Osteoblast (primary cell): Measurements from ENCODE around the gene APCDD1. TPM values are rescaled to one million over a fixed set of nuclear protein-coding genes. Genes with fewer than 3 reads are reported as not detected.

Experiments
- DNase-seq: peaks from one replicate; pipeline ENCODE4 v3.0.0; 2011; ENCODE audit warnings: low spot score, mixed read lengths; ENCODE audit not compliant: insufficient read length; ENCODE audit errors: missing footprints
- H2AFZ ChIP-seq: 2 replicates; pipeline ENCODE4 v1.6.0; 2011; ENCODE audit warnings: mild to moderate bottlenecking, low read length
- H3K27ac ChIP-seq: 2 replicates; pipeline ENCODE4 v1.5.1; 2011; ENCODE audit warnings: mild to moderate bottlenecking, low read depth, low read length, moderate library complexity
- H3K27me3 ChIP-seq: 2 replicates; pipeline ENCODE4 v1.6.0; 2012; ENCODE audit warnings: mild to moderate bottlenecking, control low read depth, inconsistent platforms, low read length, moderate library complexity; ENCODE audit not compliant: insufficient read depth
- H3K36me3 ChIP-seq: 2 replicates; pipeline ENCODE4 v1.5.1; 2011; ENCODE audit warnings: mild to moderate bottlenecking, low read length, control low read depth, moderate library complexity; ENCODE audit not compliant: insufficient read depth
- H3K4me1 ChIP-seq: 2 replicates; pipeline ENCODE4 v1.5.1; 2011; ENCODE audit warnings: mild to moderate bottlenecking, low read length, control low read depth, moderate library complexity; ENCODE audit not compliant: insufficient read depth
- H3K4me2 ChIP-seq: 2 replicates; pipeline ENCODE4 v1.6.0; 2011; ENCODE audit warnings: mild to moderate bottlenecking, low read length; ENCODE audit not compliant: insufficient read depth
- H3K4me3 ChIP-seq: fragments of 200-600 bp; sonication (generic); 3 replicates; pipeline ENCODE4 v1.5.1; 2012; ENCODE audit warnings: mild to moderate bottlenecking, low read length, inconsistent platforms; ENCODE audit not compliant: insufficient read depth
- H3K79me2 ChIP-seq: 2 replicates; pipeline ENCODE4 v1.6.0; 2012; ENCODE audit warnings: mild to moderate bottlenecking, low read length, control low read depth, inconsistent platforms; ENCODE audit not compliant: insufficient read depth
- H3K9me3 ChIP-seq: 2 replicates; pipeline ENCODE4 v1.5.1; 2011; ENCODE audit warnings: low read depth, low read length, control low read depth
- H4K20me1 ChIP-seq: 2 replicates; pipeline ENCODE4 v1.6.0; 2012; ENCODE audit warnings: mild to moderate bottlenecking, low read length, control low read depth; ENCODE audit not compliant: insufficient read depth
- CTCF ChIP-seq: IDR thresholded peaks from 2 replicates; pipeline ENCODE4 v1.5.1; 2011; ENCODE audit warnings: mild to moderate bottlenecking, low read depth, low read length, moderate library complexity; ENCODE audit errors: extremely low read depth
- total RNA-seq: library from RNA; depleted of rRNA; stranded (reverse); fragments of >200 nt; gene quantifications from 2 replicates; pipeline ENCODE4 v1.2.3, GENCODE V29; 2012

APCDD1 gene
- total RNA-seq, 1 donor, result 3.3 TPM

- TF ChIP-seq CTCF, result no peak
- H3K79me2 ChIP-seq, result peaks cover 47% of the 10 kb centered on the region
These were observed 71.5 kb downstream of the APCDD1 start, which contains the start of gene NAPG for GRCh38 chr18:10525697-10526560. TSS of gene NAPG (plus strand) at chr18:10526027. CDS start at chr18:10526103, 76 bp downstream.

DNA sequence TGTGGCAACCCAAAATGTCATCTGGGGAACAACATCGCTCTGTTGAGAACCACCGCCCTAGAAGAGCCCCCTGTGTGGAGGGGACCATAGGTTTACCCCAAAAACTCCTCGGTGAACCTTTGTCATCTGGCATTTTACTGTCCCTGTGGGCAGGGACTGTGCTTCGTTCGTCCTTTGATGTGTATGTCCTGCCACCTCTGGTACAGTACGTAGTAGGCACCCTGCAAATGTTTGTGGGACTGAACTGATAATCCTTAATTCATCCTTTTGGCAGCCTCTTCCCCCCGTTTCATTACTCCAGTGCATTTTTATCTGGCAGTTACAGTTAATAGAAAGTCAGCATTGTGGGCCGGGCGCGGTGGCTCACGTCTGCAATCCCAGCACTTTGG lies 72.1 kb downstream of the APCDD1 start:
- H3K4me2 ChIP-seq, result peak overlapping the region; percentile 99
- H3K27me3 ChIP-seq, result no peaks in the 10 kb centered on the region
- no peaks in the 10 kb centered on the region for H3K9me3 ChIP-seq
- peak overlapping the region; percentile 90 for H3K27ac ChIP-seq
- peaks cover 52% of the 10 kb centered on the region for H3K79me2 ChIP-seq
- H4K20me1 ChIP-seq, result peaks cover 36% of the 10 kb centered on the region
- no peaks in the 10 kb centered on the region for H3K36me3 ChIP-seq
- DNase-seq, result no peak
- TF ChIP-seq CTCF, result no peak
- H3K4me1 ChIP-seq, result peaks cover 18% of the 10 kb centered on the region
- H3K4me3 ChIP-seq, result peak overlapping the region; percentile 99
- H2AFZ ChIP-seq, result peak overlapping the region; percentile 82

More at GRCh38 chr18:10525697-10526560, 71.5 kb downstream of the APCDD1 start, which contains the start of gene NAPG:
- DNase-seq, result peak; percentile 95
- Histone ChIP-seq H3K4me2 (peak within 1 kb of the TSS; percentile 99), H3K4me1 (peaks cover 18% of the 10 kb centered on the region), H3K36me3 (no peaks in the 10 kb centered on the region), H3K4me3 (peak within 1 kb of the TSS; percentile 99), H3K27ac (peak within 1 kb of the TSS; percentile 90), H4K20me1 (peaks cover 35% of the 10 kb centered on the region), H3K27me3 (no peaks in the 10 kb centered on the region), H2AFZ (peak within 1 kb of the TSS; percentile 92), H3K9me3 (no peaks in the 10 kb centered on the region)

DNA sequence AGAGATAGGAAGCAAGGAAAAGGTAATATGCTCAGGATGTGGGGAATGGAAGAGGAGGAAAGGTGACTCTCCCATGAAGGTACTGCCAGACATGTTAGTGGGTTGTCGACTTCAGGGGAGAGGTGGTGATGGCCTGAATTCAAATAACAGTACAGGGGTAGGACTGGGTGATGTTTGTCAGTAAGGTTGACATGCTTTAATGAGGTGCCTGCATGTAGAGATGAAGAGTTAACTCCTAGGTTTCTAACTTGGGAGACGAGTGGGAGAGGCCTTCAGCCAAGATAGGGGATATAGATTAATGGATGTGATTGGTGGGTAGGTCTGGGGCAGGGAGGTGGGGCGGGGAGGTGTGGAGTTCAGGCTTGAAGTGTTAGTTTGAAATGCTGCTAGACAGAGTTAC lies 74.0 kb downstream of the APCDD1 start:
- no peak overlapping the region for H2AFZ ChIP-seq
- H3K4me2 ChIP-seq, result no peak overlapping the region
- no peaks in the 10 kb centered on the region for H3K27me3 ChIP-seq
- H3K27ac ChIP-seq, result no peak overlapping the region
- no peak for TF ChIP-seq CTCF
- H3K4me3 ChIP-seq, result no peak overlapping the region
- H3K36me3 ChIP-seq, result no peaks in the 10 kb centered on the region
- peaks cover 69% of the 10 kb centered on the region for H3K79me2 ChIP-seq
- H3K9me3 ChIP-seq, result no peaks in the 10 kb centered on the region
- peaks cover 36% of the 10 kb centered on the region for H4K20me1 ChIP-seq
- H3K4me1 ChIP-seq, result peaks cover 18% of the 10 kb centered on the region
- DNase-seq, result no peak

GRCh38 chr18:10530002-10530401 lies 75.6 kb downstream of the APCDD1 start:
- DNase-seq, result no peak
- Histone ChIP-seq H4K20me1 (peaks cover 39% of the 10 kb centered on the region), H3K27ac (no peak overlapping the region), H3K4me2 (no peak overlapping the region), H3K4me1 (peaks cover 13% of the 10 kb centered on the region), H3K4me3 (no peak overlapping the region), H3K9me3 (no peaks in the 10 kb centered on the region), H2AFZ (no peak overlapping the region), H3K27me3 (no peaks in the 10 kb centered on the region), H3K36me3 (no peaks in the 10 kb centered on the region), H3K79me2 (peaks cover 80% of the 10 kb centered on the region)
- TF ChIP-seq CTCF, result no peak
